GM21390 (cell line): ENCODE measurements around the gene ENO3.

ENCODE experiments used
- ATAC-seq: cut with Tn5 transposase; IDR thresholded peaks from one replicate; pipeline ENCODE4 v1.9.1; 2021; ENCODE audit not compliant: unreplicated experiment

Gene ENO3

GRCh38 chr17:4972752-4973151 is 21.8 kb downstream of the ENO3 start:
- no peak for ATAC-seq

- ATAC-seq, result no peak
These were observed 22.6 kb downstream of the ENO3 start for GRCh38 chr17:4973256-4974114.

GRCh38 chr17:4974115-4974670 is 23.3 kb downstream of the ENO3 start:
- ATAC-seq, result no peak

GRCh38 chr17:4978726-4979125 is 27.8 kb downstream of the ENO3 start:
- no peak for ATAC-seq

- no peak for ATAC-seq
These were observed 29.8 kb downstream of the ENO3 start for GRCh38 chr17:4980644-4981216.

GRCh38 chr17:4982305-4982704 is 31.4 kb downstream of the ENO3 start:
- ATAC-seq, result no peak

- ATAC-seq, result no peak
These were observed 35.5 kb downstream of the ENO3 start for GRCh38 chr17:4986403-4986802.

GRCh38 chr17:4986951-4987766 is 36.2 kb downstream of the ENO3 start, which contains the start of gene CAMTA2:
TSS of gene CAMTA2 (minus strand) at chr17:4987675. CDS start at chr17:4986222, 1,453 bp downstream.
- ATAC-seq, result peak; percentile 73

- ATAC-seq, result no peak
These were observed 37.0 kb downstream of the ENO3 start for GRCh38 chr17:4987767-4988567.

- no peak for ATAC-seq
These were observed 43.2 kb downstream of the ENO3 start for GRCh38 chr17:4994081-4994595.

GRCh38 chr17:4997302-4998026 is 46.5 kb downstream of the ENO3 start, which contains the start of the genes INCA1 and KIF1C:
TSS of gene INCA1 (minus strand) at chr17:4997522. CDS start at chr17:4994437, 3,085 bp downstream.
TSS of gene KIF1C (plus strand) at chr17:4997950. CDS start at chr17:5000247, 2,297 bp downstream.
- peak; percentile 82 for ATAC-seq

GRCh38 chr17:4998027-4998731 is 47.3 kb downstream of the ENO3 start:
- ATAC-seq, result peak; percentile 3

- no peak for ATAC-seq
These were observed 48.0 kb downstream of the ENO3 start for GRCh38 chr17:4998732-4999429.

- ATAC-seq, result no peak
These were observed 48.6 kb downstream of the ENO3 start for GRCh38 chr17:4999430-5000093.

GRCh38 chr17:5000237-5000639 is 49.3 kb downstream of the ENO3 start:
- no peak for ATAC-seq

GRCh38 chr17:5002121-5002788 is 51.3 kb downstream of the ENO3 start:
- no peak for ATAC-seq
